ENCODE data around the gene AP1S1. TPM values are rescaled to one million over a fixed set of nuclear protein-coding genes. Genes with fewer than 3 reads are reported as not detected.

AP1S1 gene
- total and polyA plus RNA-seq, 2 experiments from 2014 or later = 31.1 to 85.8 TPM

DNA sequence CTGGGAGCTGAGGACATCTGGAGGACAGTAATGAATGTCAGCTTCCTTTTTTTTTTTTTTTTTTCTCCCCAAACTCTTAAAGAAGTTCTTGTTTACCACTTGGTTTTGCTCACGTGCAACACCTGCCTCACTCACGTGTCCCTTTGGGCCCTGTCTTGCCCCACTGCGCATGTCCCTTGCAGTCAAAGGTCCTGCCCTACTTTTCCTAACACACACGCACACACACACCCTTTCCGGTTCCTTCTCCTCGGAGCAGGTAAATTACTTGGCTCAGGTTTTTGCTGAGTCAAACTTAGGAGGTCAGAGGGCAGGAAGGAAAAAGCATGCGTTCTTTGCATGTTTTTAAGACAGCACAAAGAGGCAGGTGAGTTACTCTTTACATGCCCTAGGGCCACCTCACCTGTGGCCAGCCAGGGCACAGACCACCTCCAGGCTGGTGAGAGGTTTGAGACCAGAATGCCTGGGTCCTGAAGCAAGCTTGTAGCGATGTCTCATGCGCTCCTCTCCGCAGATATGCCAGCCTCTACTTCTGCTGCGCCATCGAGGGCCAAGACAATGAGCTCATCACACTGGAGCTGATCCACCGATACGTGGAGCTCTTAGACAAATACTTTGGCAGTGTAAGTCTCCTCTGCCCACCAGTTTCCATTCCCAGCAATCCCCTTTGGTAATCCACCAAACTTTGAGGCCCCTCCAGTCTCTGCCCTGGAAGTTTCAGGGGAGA, 2.8 kb downstream of the AP1S1 start:
- no peak for DNase-seq (ENCODE audit: low spot score)
- peaks cover 3% of the 10 kb centered on the region for H4K20me1 ChIP-seq (ENCODE audit: insufficient read depth, poor library complexity, severe bottlenecking)
- H3K27ac ChIP-seq = no peak overlapping the region
- no peak overlapping the region for H2AFZ ChIP-seq
- no peaks in the 10 kb centered on the region for H3K36me3 ChIP-seq (replicated peaks; ENCODE audit: insufficient read depth, low read depth)
- peaks cover under 1% of the 10 kb centered on the region for H3K27me3 ChIP-seq
- peaks cover 16% of the 10 kb centered on the region for H3K79me2 ChIP-seq
- no peak for TF ChIP-seq EZH2phosphoT487 (IDR thresholded peaks at IDR 0.05; ENCODE audit: low read depth, severe bottlenecking, unreplicated experiment)
- TF ChIP-seq EZH2 (IDR thresholded peaks at IDR 0.05; ENCODE audit: borderline replicate concordance) = no peak
- TF ChIP-seq, protein P1, sequence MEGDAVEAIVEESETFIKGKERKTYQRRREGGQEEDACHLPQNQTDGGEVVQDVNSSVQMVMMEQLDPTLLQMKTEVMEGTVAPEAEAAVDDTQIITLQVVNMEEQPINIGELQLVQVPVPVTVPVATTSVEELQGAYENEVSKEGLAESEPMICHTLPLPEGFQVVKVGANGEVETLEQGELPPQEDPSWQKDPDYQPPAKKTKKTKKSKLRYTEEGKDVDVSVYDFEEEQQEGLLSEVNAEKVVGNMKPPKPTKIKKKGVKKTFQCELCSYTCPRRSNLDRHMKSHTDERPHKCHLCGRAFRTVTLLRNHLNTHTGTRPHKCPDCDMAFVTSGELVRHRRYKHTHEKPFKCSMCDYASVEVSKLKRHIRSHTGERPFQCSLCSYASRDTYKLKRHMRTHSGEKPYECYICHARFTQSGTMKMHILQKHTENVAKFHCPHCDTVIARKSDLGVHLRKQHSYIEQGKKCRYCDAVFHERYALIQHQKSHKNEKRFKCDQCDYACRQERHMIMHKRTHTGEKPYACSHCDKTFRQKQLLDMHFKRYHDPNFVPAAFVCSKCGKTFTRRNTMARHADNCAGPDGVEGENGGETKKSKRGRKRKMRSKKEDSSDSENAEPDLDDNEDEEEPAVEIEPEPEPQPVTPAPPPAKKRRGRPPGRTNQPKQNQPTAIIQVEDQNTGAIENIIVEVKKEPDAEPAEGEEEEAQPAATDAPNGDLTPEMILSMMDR (IDR thresholded peaks at IDR 0.05; ENCODE audit: poor library complexity) = no peak
- no peak overlapping the region for H3K4me2 ChIP-seq
- no peak overlapping the region for H3K4me3 ChIP-seq
- H3K4me1 ChIP-seq (ENCODE audit: insufficient read depth) = no peaks in the 10 kb centered on the region
- H3K9me2 ChIP-seq (replicated peaks; ENCODE audit: insufficient read depth) = no peaks in the 10 kb centered on the region
- WGBS (ENCODE audit: low lambda C conversion rate, missing lambda C conversion rate) = 79% methylated on average over 14 of the region's 14 CpGs
- no peaks in the 10 kb centered on the region for H3K9me3 ChIP-seq (ENCODE audit: low read depth)

GRCh38 chr7:101159696-101160674, 5.7 kb downstream of the AP1S1 start:
- Histone ChIP-seq H3K4me3 (no peak overlapping the region), H4K20me1 (ENCODE audit: insufficient read depth, poor library complexity, severe bottlenecking) (peaks cover 11% of the 10 kb centered on the region), H3K4me1 (ENCODE audit: insufficient read depth) (peaks cover 22% of the 10 kb centered on the region), H3K79me2 (peaks cover 13% of the 10 kb centered on the region), H3K4me2 (no peak overlapping the region), H2AFZ (no peak overlapping the region), H3K9me2 (replicated peaks; ENCODE audit: insufficient read depth) (no peaks in the 10 kb centered on the region), H3K27me3 (peaks cover 25% of the 10 kb centered on the region), H3K27ac (no peak overlapping the region), H3K36me3 (replicated peaks; ENCODE audit: insufficient read depth, low read depth) (no peaks in the 10 kb centered on the region), H3K9me3 (ENCODE audit: low read depth) (no peaks in the 10 kb centered on the region)
- TF ChIP-seq EZH2 (IDR thresholded peaks at IDR 0.05; ENCODE audit: borderline replicate concordance) = no peak
- no peak for TF ChIP-seq EZH2phosphoT487 (IDR thresholded peaks at IDR 0.05; ENCODE audit: low read depth, severe bottlenecking, unreplicated experiment)
- TF ChIP-seq, protein P1 (IDR thresholded peaks at IDR 0.05; ENCODE audit: poor library complexity) = no peak
- no peak for DNase-seq (ENCODE audit: low spot score)
- WGBS (ENCODE audit: low lambda C conversion rate, missing lambda C conversion rate) = 83% methylated on average over 24 of the region's 31 CpGs

DNA sequence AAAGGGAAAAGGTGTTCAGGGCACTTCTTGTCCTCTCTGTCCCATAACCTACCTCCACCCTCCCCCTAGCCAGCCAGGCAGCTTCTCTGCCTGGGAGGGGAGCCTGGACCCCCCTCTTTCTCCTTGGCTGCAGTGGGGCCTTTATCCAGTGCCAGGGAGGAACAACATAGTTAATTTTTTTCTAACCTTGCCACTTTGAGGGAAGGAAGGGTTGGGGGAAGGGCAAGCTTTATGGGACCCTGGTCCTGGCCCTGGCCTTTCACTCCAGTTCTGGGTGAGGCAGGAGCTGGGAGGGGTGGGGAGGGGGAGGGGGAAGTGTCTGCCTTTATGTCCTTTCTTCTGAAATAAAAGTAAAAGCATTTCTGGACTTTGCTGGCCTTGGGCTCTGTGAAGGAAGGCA, 6.6 kb downstream of the AP1S1 start:
- H4K20me1 ChIP-seq (ENCODE audit: insufficient read depth, poor library complexity, severe bottlenecking) = peaks cover 12% of the 10 kb centered on the region

More for the DNA sequence above, 6.6 kb downstream of the AP1S1 start:
- H2AFZ ChIP-seq = no peak overlapping the region
- no peak overlapping the region for H3K27ac ChIP-seq
- no peak for DNase-seq (ENCODE audit: low spot score)
- no peak for TF ChIP-seq EZH2 (IDR thresholded peaks at IDR 0.05; ENCODE audit: borderline replicate concordance)
- TF ChIP-seq EZH2phosphoT487 (IDR thresholded peaks at IDR 0.05; ENCODE audit: low read depth, severe bottlenecking, unreplicated experiment) = no peak
- TF ChIP-seq, protein P1 (IDR thresholded peaks at IDR 0.05; ENCODE audit: poor library complexity) = no peak
- no peak overlapping the region for H3K4me2 ChIP-seq
- H3K27me3 ChIP-seq = peaks cover 31% of the 10 kb centered on the region
- H3K9me3 ChIP-seq (ENCODE audit: low read depth) = no peaks in the 10 kb centered on the region
- no peaks in the 10 kb centered on the region for H3K36me3 ChIP-seq (replicated peaks; ENCODE audit: insufficient read depth, low read depth)
- peaks cover 4% of the 10 kb centered on the region for H3K79me2 ChIP-seq
- no peak overlapping the region for H3K4me3 ChIP-seq
- H3K9me2 ChIP-seq (replicated peaks; ENCODE audit: insufficient read depth) = no peaks in the 10 kb centered on the region
- H3K4me1 ChIP-seq (ENCODE audit: insufficient read depth) = peaks cover 22% of the 10 kb centered on the region
